OCI-LY7 (cell line): ENCODE results near the gene CA7. TPM values are rescaled to one million over a fixed set of nuclear protein-coding genes. Genes with fewer than 3 reads are reported as not detected.

Source experiments
- BruUV-seq: library from RNA; stranded (reverse); fragments of 400-500 nt; replicated peaks from 2 replicates; lab custom pipeline; 2021; lab: Mats Ljungman, UMichigan
- CTCF ChIA-PET: fragments of 300-600 bp; sonication (Branson Sonifier 250); formaldehyde crosslinking; loops from one replicate; lab custom pipeline; 2022; ENCODE audit warnings: antibody characterized with exemption; ENCODE audit not compliant: unreplicated experiment; lab: Charles Lee
- POLR2A ChIA-PET: fragments of 300-600 bp; sonication (Branson Sonifier 250); formaldehyde crosslinking; loops from one replicate; lab custom pipeline; 2022; ENCODE audit warnings: antibody characterized with exemption; lab: Charles Lee
- DNase-seq: peaks from one replicate; pipeline ENCODE4 v3.0.0-alpha.2; 2015; ENCODE audit warnings: low spot score
- H2AFZ ChIP-seq: fragments of 200-600 bp; sonication (generic), shearing (Covaris generic); 2 replicates; pipeline ENCODE4 v1.6.1; 2014; ENCODE audit warnings: mild to moderate bottlenecking, antibody characterized with exemption, low read length, moderate library complexity
- H3K27ac ChIP-seq: fragments of 200-600 bp; sonication (generic); 2 replicates; pipeline ENCODE4 v1.5.1; 2014; ENCODE audit warnings: mixed run types, low read depth, mild to moderate bottlenecking, moderate library complexity, low read length, inconsistent platforms; ENCODE audit not compliant: poor library complexity, severe bottlenecking
- H3K36me3 ChIP-seq: fragments of 200-600 bp; sonication (generic); 2 replicates; pipeline ENCODE4 v1.6.1; 2014; ENCODE audit warnings: mild to moderate bottlenecking, antibody characterized with exemption, low read length, moderate library complexity, mixed read lengths; ENCODE audit not compliant: insufficient read depth
- H3K4me1 ChIP-seq: fragments of 200-600 bp; sonication (generic); 2 replicates; pipeline ENCODE4 v1.5.1; 2014; ENCODE audit warnings: mild to moderate bottlenecking, low read length; ENCODE audit not compliant: insufficient read depth, poor library complexity, severe bottlenecking
- H3K4me2 ChIP-seq: fragments of 200-600 bp; sonication (generic); 2 replicates; pipeline ENCODE4 v1.6.1; 2014; ENCODE audit warnings: mild to moderate bottlenecking, low read length
- H3K4me3 ChIP-seq: fragments of 200-600 bp; sonication (generic); 2 replicates; pipeline ENCODE4 v1.5.1; 2014; ENCODE audit warnings: mild to moderate bottlenecking, low read depth, low read length; ENCODE audit not compliant: poor library complexity, severe bottlenecking
- H3K79me2 ChIP-seq: fragments of 200-600 bp; sonication (generic); 2 replicates; pipeline ENCODE4 v1.6.1; 2016; ENCODE audit warnings: low read depth, mild to moderate bottlenecking, low read length, moderate library complexity, mixed read lengths; ENCODE audit not compliant: insufficient read depth
- H3K9me2 ChIP-seq: fragments of 200-600 bp; sonication (generic); 2 replicates; pipeline ENCODE4 v1.6.1; 2016; ENCODE audit warnings: mild to moderate bottlenecking, low read length, mixed read lengths; ENCODE audit not compliant: insufficient read depth
- H3K9me3 ChIP-seq: fragments of 200-600 bp; sonication (generic); 2 replicates; pipeline ENCODE4 v1.6.1; 2014; ENCODE audit warnings: mild to moderate bottlenecking, mixed run types, low read length, mixed read lengths
- H4K20me1 ChIP-seq: fragments of 200-600 bp; sonication (generic); 2 replicates; pipeline ENCODE4 v1.6.1; 2014; ENCODE audit warnings: mild to moderate bottlenecking, antibody characterized with exemption, low read length, moderate library complexity, mixed read lengths; ENCODE audit not compliant: insufficient read depth
- EZH2phosphoT487 ChIP-seq: fragments of 200-600 bp; sonication (generic); IDR thresholded peaks from 2 replicates; pipeline ENCODE4 v1.6.1; 2018; ENCODE audit warnings: low read depth, borderline replicate concordance, mild to moderate bottlenecking, mixed run types, antibody characterized with exemption, low read length, moderate library complexity, mixed read lengths
- intact Hi-C: fragments of 100-400 bp; cut with micrococcal nuclease; formaldehyde crosslinking; loops from one replicate; pipeline ENCODE4 v1.10.0; 2022; ENCODE audit not compliant: unreplicated experiment
- total RNA-seq, 2 experiments: library from RNA; depleted of rRNA in 1 of 2; stranded (reverse); fragments of >200 nt in 1 of 2; shearing (Covaris generic) in 1 of 2; gene quantifications; 2 replicates each; pipeline ENCODE4 v1.2.3, GENCODE V29; 2014 to 2022
- TF ChIP-seq, protein P1 (sequence below): fragments of 200-600 bp; sonication (generic); conservative IDR thresholded peaks from 2 replicates; pipeline ENCODE4 v1.5.1; 2014; ENCODE audit warnings: mild to moderate bottlenecking, antibody characterized with exemption, low read length, moderate library complexity, mixed read lengths

CA7 gene
- total RNA-seq, 2 experiments from 2014 or later = not detected

DNA sequence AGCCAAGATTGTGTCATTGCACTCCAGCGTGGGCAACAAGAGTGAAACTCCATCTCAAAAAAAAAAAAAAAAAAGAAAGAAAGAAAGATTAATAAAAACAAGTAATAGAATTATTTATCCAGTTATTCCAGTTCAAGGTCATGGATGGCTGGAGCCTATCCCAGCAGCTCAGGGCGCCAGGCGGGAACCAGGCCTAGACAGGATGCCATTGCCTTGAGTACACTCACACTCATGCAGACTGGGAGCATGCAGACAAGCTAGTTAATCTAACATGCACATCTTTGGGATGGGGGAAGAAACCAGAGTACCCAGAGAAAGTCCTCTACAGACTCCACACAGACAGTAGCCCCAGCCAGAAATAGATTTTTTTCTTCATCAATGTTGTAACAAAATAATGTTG is 54.0 kb downstream of the CA7 start:
- Histone ChIP-seq H3K4me1 (no peaks in the 10 kb centered on the region), H3K4me2 (no peak overlapping the region), H3K36me3 (no peaks in the 10 kb centered on the region), H2AFZ (no peak overlapping the region), H3K27ac (no peak overlapping the region), H3K4me3 (no peak overlapping the region), H3K79me2 (no peaks in the 10 kb centered on the region), H4K20me1 (no peaks in the 10 kb centered on the region), H3K9me3 (no peaks in the 10 kb centered on the region), H3K9me2 (no peaks in the 10 kb centered on the region)
- intact Hi-C loops = loop anchor here (5.0 kb wide), 2 partner anchors 34 to 54 kb away; partner anchors contain the start of gene CIAO2B
- DNase-seq = no peak
- BruUV-seq = no TSS peak
- ChIA-PET POLR2A (interaction anchor here (0.7 kb wide), 1 partner anchor 11 kb away, joined by 3 read pairs; no protein-coding TSS in a partner anchor), CTCF (no interaction called here)
- no peak for TF ChIP-seq EZH2phosphoT487
- TF ChIP-seq, protein P1, sequence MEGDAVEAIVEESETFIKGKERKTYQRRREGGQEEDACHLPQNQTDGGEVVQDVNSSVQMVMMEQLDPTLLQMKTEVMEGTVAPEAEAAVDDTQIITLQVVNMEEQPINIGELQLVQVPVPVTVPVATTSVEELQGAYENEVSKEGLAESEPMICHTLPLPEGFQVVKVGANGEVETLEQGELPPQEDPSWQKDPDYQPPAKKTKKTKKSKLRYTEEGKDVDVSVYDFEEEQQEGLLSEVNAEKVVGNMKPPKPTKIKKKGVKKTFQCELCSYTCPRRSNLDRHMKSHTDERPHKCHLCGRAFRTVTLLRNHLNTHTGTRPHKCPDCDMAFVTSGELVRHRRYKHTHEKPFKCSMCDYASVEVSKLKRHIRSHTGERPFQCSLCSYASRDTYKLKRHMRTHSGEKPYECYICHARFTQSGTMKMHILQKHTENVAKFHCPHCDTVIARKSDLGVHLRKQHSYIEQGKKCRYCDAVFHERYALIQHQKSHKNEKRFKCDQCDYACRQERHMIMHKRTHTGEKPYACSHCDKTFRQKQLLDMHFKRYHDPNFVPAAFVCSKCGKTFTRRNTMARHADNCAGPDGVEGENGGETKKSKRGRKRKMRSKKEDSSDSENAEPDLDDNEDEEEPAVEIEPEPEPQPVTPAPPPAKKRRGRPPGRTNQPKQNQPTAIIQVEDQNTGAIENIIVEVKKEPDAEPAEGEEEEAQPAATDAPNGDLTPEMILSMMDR = no peak

DNA sequence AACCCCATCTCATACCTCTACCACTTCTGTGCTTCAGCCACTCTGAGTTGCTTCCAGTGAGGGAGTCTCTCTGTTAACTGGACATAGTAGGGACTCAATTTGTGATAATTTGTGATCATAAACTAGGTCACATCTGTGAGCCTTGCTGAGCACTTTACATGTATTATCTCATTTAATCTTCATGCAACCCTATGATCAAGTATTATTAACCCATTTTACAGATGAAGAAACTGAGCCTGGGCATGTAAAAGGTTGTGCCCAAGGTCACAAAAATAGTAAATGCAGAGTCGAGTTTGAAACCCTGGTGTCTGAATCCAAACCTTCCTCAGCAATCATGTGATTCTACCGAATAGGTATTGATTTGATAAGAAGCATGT is 54.7 kb downstream of the CA7 start:
- no peak for DNase-seq
- ChIA-PET CTCF (no interaction called here), POLR2A (no interaction called here)
- Histone ChIP-seq H3K36me3 (no peaks in the 10 kb centered on the region), H2AFZ (no peak overlapping the region), H3K4me1 (no peaks in the 10 kb centered on the region), H3K27ac (no peak overlapping the region), H3K4me3 (no peak overlapping the region), H4K20me1 (no peaks in the 10 kb centered on the region), H3K9me3 (no peaks in the 10 kb centered on the region), H3K79me2 (no peaks in the 10 kb centered on the region), H3K9me2 (no peaks in the 10 kb centered on the region), H3K4me2 (no peak overlapping the region)
- intact Hi-C loops = loop anchor here (5.0 kb wide), 2 partner anchors 33 to 53 kb away; partner anchors contain the start of gene CIAO2B
- no TSS peak for BruUV-seq
- no peak for TF ChIP-seq EZH2phosphoT487
- TF ChIP-seq, protein P1 = no peak

DNA sequence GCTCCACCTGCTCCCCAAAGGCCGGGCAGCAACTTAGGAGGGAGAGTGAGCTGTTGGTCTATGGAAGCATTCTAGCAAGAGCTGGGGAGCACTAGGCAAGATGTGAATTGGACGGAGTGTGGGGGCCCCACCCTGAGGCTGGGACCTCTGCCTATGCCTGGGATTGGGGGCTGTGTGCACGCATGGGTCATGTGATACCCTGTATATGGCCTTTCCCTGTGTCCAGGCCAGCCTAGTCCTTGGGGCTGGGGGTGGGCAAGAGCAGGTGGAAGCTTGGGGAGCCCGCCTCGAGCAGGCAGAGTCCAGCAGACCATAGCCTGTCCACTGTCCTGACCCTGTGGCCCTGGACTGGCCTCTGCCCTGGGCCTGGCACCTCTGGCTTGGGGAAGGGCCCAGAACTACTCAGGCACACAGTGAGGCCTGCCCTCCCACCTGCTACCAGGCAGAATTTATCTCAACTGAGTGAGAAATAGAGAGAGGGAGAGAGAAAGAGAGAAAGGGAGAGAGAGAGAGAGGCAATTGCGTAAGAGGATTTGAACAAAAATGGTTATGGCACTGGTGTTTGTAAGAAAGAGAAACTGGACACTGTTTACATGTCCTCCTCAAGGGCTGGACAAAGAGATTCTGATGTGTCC is 55.2 kb downstream of the CA7 start:
- DNase-seq = no peak
- CTCF ChIA-PET = no interaction called here
- H3K4me1 ChIP-seq = no peaks in the 10 kb centered on the region
- no peak overlapping the region for H3K27ac ChIP-seq
- no peak overlapping the region for H3K4me3 ChIP-seq
- POLR2A ChIA-PET = no interaction called here
- no TSS peak for BruUV-seq
- H3K36me3 ChIP-seq = no peaks in the 10 kb centered on the region
- no peaks in the 10 kb centered on the region for H3K9me3 ChIP-seq
- intact Hi-C loops = loop anchor here (5.0 kb wide), 2 partner anchors 33 to 53 kb away; partner anchors contain the start of gene CIAO2B
- H4K20me1 ChIP-seq = no peaks in the 10 kb centered on the region
- no peak overlapping the region for H3K4me2 ChIP-seq
- TF ChIP-seq, protein P1 = no peak
- TF ChIP-seq EZH2phosphoT487 = no peak
- H2AFZ ChIP-seq = no peak overlapping the region
- no peaks in the 10 kb centered on the region for H3K9me2 ChIP-seq
- no peaks in the 10 kb centered on the region for H3K79me2 ChIP-seq
